HG02852 (cell line): ENCODE results near the gene GMCL2.
A peak's percentile ranks its signal among the peaks of the same experiment; 100 is the strongest.

ENCODE experiments used
- ATAC-seq: cut with Tn5 transposase; IDR thresholded peaks from one replicate; pipeline ENCODE4 v1.9.1; 2021; ENCODE audit warnings: mild to moderate bottlenecking, moderate library complexity; ENCODE audit not compliant: unreplicated experiment

GMCL2 gene

GRCh38 chr5:178147406-178147805, 39.8 kb downstream of the GMCL2 start:
- no peak for ATAC-seq

- peak; percentile 45 for ATAC-seq
These were observed 41.0 kb downstream of the GMCL2 start for GRCh38 chr5:178145965-178146820.

GRCh38 chr5:178143901-178144300, 43.3 kb downstream of the GMCL2 start:
- ATAC-seq = no peak

GRCh38 chr5:178143246-178143645, 43.9 kb downstream of the GMCL2 start:
- no peak for ATAC-seq

GRCh38 chr5:178142642-178143041, 44.5 kb downstream of the GMCL2 start:
- ATAC-seq = no peak

- no peak for ATAC-seq
These were observed 45.6 kb downstream of the GMCL2 start for GRCh38 chr5:178141550-178141949.

- no peak for ATAC-seq
These were observed 49.2 kb downstream of the GMCL2 start for GRCh38 chr5:178137991-178138390.

- ATAC-seq = no peak
These were observed 50.2 kb downstream of the GMCL2 start for GRCh38 chr5:178136990-178137389.
